H1 (cell line): Measurements from ENCODE around the gene SCAP. TPM values are rescaled to one million over a fixed set of nuclear protein-coding genes. Genes with fewer than 3 reads are reported as not detected.

Experiments used
- CTCF ChIA-PET: fragments of 300-600 bp; sonication (Branson Sonifier 250); formaldehyde crosslinking; loops from one replicate; lab custom pipeline; 2021; ENCODE audit not compliant: partially characterized antibody; lab: Charles Lee
- POLR2A ChIA-PET: fragments of 300-600 bp; sonication (Branson Sonifier 250); formaldehyde crosslinking; loops from one replicate; lab custom pipeline; 2021; ENCODE audit warnings: inconsistent platforms; ENCODE audit not compliant: partially characterized antibody; lab: Charles Lee
- DNase-seq, 2 experiments: peaks; one replicate each; pipeline versions ENCODE4 v3.0.0 to v3.0.0-alpha.2; 2010 to 2022; ENCODE audit warnings: low spot score in 2 of 2, low read depth in 1 of 2, mixed read lengths in 1 of 2
- FAIRE-seq: peaks from 2 replicates; lab custom pipeline; 2011; peaks lifted over from hg19 to GRCh38; lab: Jason Lieb, UNC
- H2AFZ ChIP-seq: 2 replicates; pipeline ENCODE4 v1.8.1; 2012; ENCODE audit warnings: low read length, inconsistent platforms
- H2AK5ac ChIP-seq: 2 replicates; pipeline ENCODE4 v1.6.1; 2013; ENCODE audit warnings: low read depth, low read length
- H2BK120ac ChIP-seq: replicated peaks from 2 replicates; pipeline ENCODE3; 2013; ENCODE audit warnings: low read depth, low read length, inconsistent platforms
- H2BK12ac ChIP-seq: 2 replicates; pipeline ENCODE4 v1.6.1; 2013; ENCODE audit warnings: low read depth, low read length
- H2BK15ac ChIP-seq: 2 replicates; pipeline ENCODE4 v1.6.1; 2013; ENCODE audit warnings: low read length
- H2BK20ac ChIP-seq: 2 replicates; pipeline ENCODE4 v1.6.1; 2013; ENCODE audit warnings: low read length
- H2BK5ac ChIP-seq: 2 replicates; pipeline ENCODE4 v1.6.1; 2013; ENCODE audit warnings: low read depth, low read length
- H3K14ac ChIP-seq: 2 replicates; pipeline ENCODE4 v1.6.1; 2013; ENCODE audit warnings: inconsistent platforms; ENCODE audit not compliant: insufficient read length
- H3K18ac ChIP-seq: 2 replicates; pipeline ENCODE4 v1.6.1; 2013; ENCODE audit warnings: low read length; ENCODE audit errors: extremely low read depth
- H3K23ac ChIP-seq: 2 replicates; pipeline ENCODE4 v1.6.1; 2013; ENCODE audit warnings: inconsistent platforms; ENCODE audit not compliant: insufficient read length
- H3K23me2 ChIP-seq: 2 replicates; pipeline ENCODE4 v1.6.1; 2013; ENCODE audit warnings: low read depth, low read length
- H3K27ac ChIP-seq: 2 replicates; pipeline ENCODE4 v1.6.1; 2011; ENCODE audit warnings: low read depth, low read length, inconsistent platforms
- H3K27me3 ChIP-seq, 4 experiments: replicated peaks in 1 of 4; 1 replicate in 1 of 4; 2 replicates in 3 of 4; pipeline versions ENCODE4 v1.6.1 to v1.8.1; 2011 to 2013; ENCODE audit warnings: low read length in 3 of 4, mild to moderate bottlenecking in 3 of 4, inconsistent platforms in 2 of 4, mixed read lengths in 2 of 4, moderate library complexity in 1 of 4; ENCODE audit not compliant: control insufficient read depth in 3 of 4, insufficient read depth in 3 of 4; ENCODE audit errors: extremely low read depth in 1 of 4
- H3K36me3 ChIP-seq, 4 experiments: 2 replicates each; pipeline versions ENCODE4 v1.6.1 to v1.8.1; 2011 to 2013; ENCODE audit warnings: mild to moderate bottlenecking in 4 of 4, low read length in 3 of 4, moderate library complexity in 2 of 4, control low read depth in 1 of 4, inconsistent platforms in 1 of 4; ENCODE audit not compliant: insufficient read depth in 4 of 4, control insufficient read depth in 2 of 4
- H3K4ac ChIP-seq: replicated peaks from 2 replicates; pipeline ENCODE3; 2013; ENCODE audit warnings: low read length, low read depth, mixed read lengths, inconsistent platforms; ENCODE audit not compliant: insufficient read length
- H3K4me1 ChIP-seq, 4 experiments: replicated peaks in 1 of 4; 1 replicate in 1 of 4; 2 replicates in 3 of 4; pipeline versions ENCODE4 v1.6.1 to v1.8.1; 2011 to 2013; ENCODE audit warnings: low read length in 3 of 4, inconsistent platforms in 2 of 4, mixed read lengths in 1 of 4; ENCODE audit not compliant: insufficient read depth in 4 of 4, control insufficient read depth in 3 of 4
- H3K4me2 ChIP-seq, 2 experiments: 2 replicates each; pipeline versions ENCODE4 v1.6.1 to v1.8.1; 2011 to 2013; ENCODE audit warnings: low read depth in 2 of 2, low read length in 2 of 2, control low read depth in 1 of 2, inconsistent platforms in 1 of 2, mild to moderate bottlenecking in 1 of 2; ENCODE audit not compliant: insufficient read depth in 1 of 2
- H3K4me3 ChIP-seq, 4 experiments: fragments of 200-600, 300-600 bp in 1 of 4; sonication (generic), shearing (Covaris generic), sonication (Bioruptor Twin) in 1 of 4; 2 replicates each; pipeline versions ENCODE4 v1.5.1 to v1.8.1; 2011 to 2016; ENCODE audit warnings: low read length in 4 of 4, low read depth in 3 of 4, control low read depth in 2 of 4, inconsistent platforms in 2 of 4, mild to moderate bottlenecking in 2 of 4, mixed read lengths in 1 of 4, moderate library complexity in 1 of 4; ENCODE audit not compliant: insufficient read depth in 2 of 4; ENCODE audit errors: extremely low read depth in 1 of 4
- H3K56ac ChIP-seq: replicated peaks from 2 replicates; pipeline ENCODE3; 2013; ENCODE audit warnings: low read depth, mild to moderate bottlenecking, mixed read lengths, low read length, inconsistent platforms; ENCODE audit not compliant: insufficient read length
- H3K79me1 ChIP-seq: 2 replicates; pipeline ENCODE4 v1.6.1; 2013; ENCODE audit warnings: low read depth, low read length, control low read depth
- H3K79me2 ChIP-seq, 2 experiments: 2 replicates each; pipeline versions ENCODE4 v1.6.1 to v1.8.1; 2012 to 2013; ENCODE audit warnings: low read length in 2 of 2, mild to moderate bottlenecking in 2 of 2, inconsistent platforms in 1 of 2; ENCODE audit not compliant: insufficient read depth in 2 of 2, control insufficient read depth in 1 of 2
- H3K9ac ChIP-seq, 4 experiments: replicated peaks in 1 of 4; 1 replicate in 1 of 4; 2 replicates in 3 of 4; pipeline versions ENCODE4 v1.6.1 to v1.8.1; 2011 to 2013; ENCODE audit warnings: low read depth in 3 of 4, low read length in 3 of 4, control low read depth in 2 of 4, mild to moderate bottlenecking in 2 of 4, moderate library complexity in 2 of 4, inconsistent platforms in 1 of 4; ENCODE audit errors: extremely low read depth in 1 of 4
- H3K9me3 ChIP-seq, 2 experiments: 2 replicates each; pipeline versions ENCODE4 v1.6.1 to v1.8.1; 2012 to 2013; ENCODE audit warnings: mild to moderate bottlenecking in 2 of 2, moderate library complexity in 2 of 2, control low read depth in 1 of 2, inconsistent platforms in 1 of 2, low read depth in 1 of 2, low read length in 1 of 2, mixed read lengths in 1 of 2; ENCODE audit not compliant: insufficient read depth in 2 of 2
- H4K20me1 ChIP-seq, 2 experiments: replicated peaks in 1 of 2; 2 replicates each; pipeline versions ENCODE3 to v1.8.1; 2011 to 2013; ENCODE audit warnings: inconsistent platforms in 2 of 2, low read length in 2 of 2, mild to moderate bottlenecking in 1 of 2; ENCODE audit not compliant: insufficient read depth in 2 of 2, control insufficient read depth in 1 of 2
- H4K5ac ChIP-seq: 2 replicates; pipeline ENCODE4 v1.6.1; 2013; ENCODE audit warnings: low read length, low read depth, mixed read lengths, inconsistent platforms; ENCODE audit not compliant: insufficient read length
- H4K8ac ChIP-seq: 2 replicates; pipeline ENCODE4 v1.8.0; 2013; ENCODE audit warnings: mild to moderate bottlenecking, moderate library complexity, low read length, inconsistent platforms; ENCODE audit not compliant: insufficient read depth; ENCODE audit errors: extremely low read depth
- H4K91ac ChIP-seq: replicated peaks from 2 replicates; pipeline ENCODE3; 2013; ENCODE audit warnings: low read length, mixed read lengths, inconsistent platforms; ENCODE audit not compliant: insufficient read length
- EGR1 ChIP-seq: IDR thresholded peaks from 2 replicates; pipeline ENCODE4 v1.6.1; 2011; ENCODE audit warnings: low read depth, low read length, borderline replicate concordance
- EP300 ChIP-seq, 2 experiments: IDR thresholded peaks; 1 replicate in 1 of 2; 2 replicates in 1 of 2; pipeline ENCODE4 v1.6.1; 2011 to 2012; ENCODE audit warnings: low read depth in 2 of 2, low read length in 2 of 2, mild to moderate bottlenecking in 2 of 2, borderline replicate concordance in 1 of 2, inconsistent platforms in 1 of 2, moderate library complexity in 1 of 2
- FOSL1 ChIP-seq: IDR thresholded peaks from 2 replicates; pipeline ENCODE4 v1.6.1; 2011; ENCODE audit warnings: mild to moderate bottlenecking, low read depth, low read length, moderate library complexity; ENCODE audit not compliant: insufficient read depth
- POU5F1 ChIP-seq: IDR thresholded peaks from 2 replicates; pipeline ENCODE4 v1.6.1; 2011; ENCODE audit warnings: low read depth, mild to moderate bottlenecking, low read length, moderate library complexity
- TAF7 ChIP-seq: optimal IDR thresholded peaks from 2 replicates; pipeline ENCODE3; 2011; ENCODE audit warnings: low read depth, mild to moderate bottlenecking, inconsistent platforms, low read length, moderate library complexity, borderline replicate concordance
- YY1 ChIP-seq: IDR thresholded peaks from 2 replicates; pipeline ENCODE4 v1.6.1; 2011; ENCODE audit warnings: low read depth, mild to moderate bottlenecking, low read length
- polyA plus RNA-seq, 7 experiments: library from polyadenylated mRNA; depleted of rRNA in 3 of 7; stranded (reverse) in 5 of 7; unstranded in 2 of 7; fragments of >200 nt in 5 of 7; fragments of 200-250 nt in 2 of 7; gene quantifications; 1 replicate in 5 of 7; 2 replicates in 1 of 7; 4 replicates in 1 of 7; pipeline versions ENCODE4 v1.2.1 to v1.2.3, GENCODE V29; 2011 to 2013; ENCODE audit warnings: missing spikeins in 2 of 7, mixed read lengths in 2 of 7
- total RNA-seq: library from RNA; stranded (reverse); fragmentation: NEBNext Ultra II Directional; extraction: Animal tissue kit (Norgen Biotek cat#: 25700); gene quantifications from 2 replicates; pipeline ENCODE4 v1.2.1, GENCODE V29; 2021

The SCAP gene
- total and polyA plus RNA-seq, 2 of the 8 experiments (the other 6 are each of a cell fraction or from before 2014, with no cell fraction given) = 74.0 to 114 TPM

DNA sequence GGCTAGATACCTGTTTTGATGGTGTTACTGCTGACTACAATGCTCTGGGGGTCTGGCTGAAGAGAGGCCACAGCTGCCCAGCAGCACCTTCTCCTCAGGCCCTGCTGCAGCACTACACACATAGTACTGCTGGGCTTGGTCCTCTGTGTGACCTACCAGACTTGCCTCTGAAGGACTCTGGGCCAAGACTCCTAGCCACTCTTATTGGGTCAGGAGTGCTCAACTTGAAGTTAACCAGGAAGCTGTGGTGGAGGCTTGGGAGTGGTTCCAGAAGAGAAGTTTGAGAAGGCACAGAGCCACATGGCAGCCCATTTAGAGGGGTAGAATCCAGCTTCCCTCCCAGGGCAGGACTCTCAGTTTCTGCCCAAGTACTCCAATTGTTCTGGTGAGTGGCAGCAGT lies 21.2 kb upstream of the SCAP start:
- CTCF ChIA-PET = no interaction called here
- no peak overlapping the region for H3K4me3 ChIP-seq
- H2AFZ ChIP-seq = no peak overlapping the region
- TF ChIP-seq YY1 (no peak), TAF7 (no peak), FOSL1 (no peak), POU5F1 (no peak), EGR1 (no peak), EP300 (IDR thresholded peaks at IDR 0.05; ENCODE audit: borderline replicate concordance in 1 of 2, low read depth in 2 of 2, low read length in 2 of 2) (no peak)
- no peak overlapping the region for H4K5ac ChIP-seq
- H3K79me1 ChIP-seq = peaks cover 2% of the 10 kb centered on the region; the same call in 1 of the 2 replicates
- H3K23ac ChIP-seq = no peak overlapping the region
- no peak overlapping the region for H2BK120ac ChIP-seq
- H3K9ac ChIP-seq = no peak overlapping the region
- H3K23me2 ChIP-seq = no peaks in the 10 kb centered on the region
- H3K36me3 ChIP-seq = peaks cover 12 to 58% (median 34%) of the 10 kb centered on the region in 4 experiments
- no peaks in the 10 kb centered on the region for H3K4me1 ChIP-seq
- no peak overlapping the region for H3K14ac ChIP-seq
- H2BK20ac ChIP-seq = no peak overlapping the region
- H4K20me1 ChIP-seq = peaks cover 0 to 9% of the 10 kb centered on the region in 2 experiments
- DNase-seq (no peak), FAIRE-seq (no peak)
- H4K91ac ChIP-seq = no peak overlapping the region
- no peak overlapping the region for H2AK5ac ChIP-seq
- no peak overlapping the region for H3K56ac ChIP-seq
- H3K4ac ChIP-seq = no peak overlapping the region
- no peaks in the 10 kb centered on the region for H3K9me3 ChIP-seq
- H3K4me2 ChIP-seq = no peak overlapping the region
- H3K18ac ChIP-seq = no peak overlapping the region
- no peak overlapping the region for H3K27ac ChIP-seq
- POLR2A ChIA-PET = interaction anchor here (1.3 to 2.7 kb wide), 4 partner anchors 12 to 18 kb away, joined by 3 to 23 read pairs (median 8); partner anchors contain the start of gene ELP6
- H2BK15ac ChIP-seq = no peak overlapping the region
- no peak overlapping the region for H2BK12ac ChIP-seq
- H4K8ac ChIP-seq = no peak overlapping the region
- no peak overlapping the region for H2BK5ac ChIP-seq
- no peaks in the 10 kb centered on the region for H3K27me3 ChIP-seq
- H3K79me2 ChIP-seq = no peaks in the 10 kb centered on the region
